Epithelial cell of proximal tubule (primary cell): ENCODE measurements around the gene COPA. TPM values are rescaled to one million over a fixed set of nuclear protein-coding genes. Genes with fewer than 3 reads are reported as not detected.
A peak's percentile ranks its signal among the peaks of the same experiment; 100 is the strongest.
"Not testable (repeated sequence)": the region's sequence is repeated elsewhere in the genome, so short reads cannot be mapped to it uniquely, and the experiment has no call there.

ENCODE experiments used
- DNase-seq: peaks from one replicate; pipeline ENCODE4 v3.0.0-alpha.2; 2011; ENCODE audit warnings: low read depth
- H3K4me3 ChIP-seq: 2 replicates; pipeline ENCODE4 v1.5.1; 2011; ENCODE audit warnings: low read depth, mild to moderate bottlenecking, low read length
- CTCF ChIP-seq: conservative IDR thresholded peaks from 2 replicates; pipeline ENCODE4 v1.5.1; 2012; ENCODE audit warnings: low read depth, mild to moderate bottlenecking, low read length
- total RNA-seq: library from RNA; depleted of rRNA; stranded (reverse); fragments of >200 nt; gene quantifications from 2 replicates; pipeline ENCODE4 v1.2.3, GENCODE V29; 2015

COPA gene
- total RNA-seq, 1 donor from 2014 or later: 89.7 TPM

GRCh38 chr1:160307118-160307791 lies 35.8 kb downstream of the COPA start:
- TF ChIP-seq CTCF: no peak
- no peak overlapping the region for H3K4me3 ChIP-seq
- no peak for DNase-seq

- no peak overlapping the region for H3K4me3 ChIP-seq
- no peak for TF ChIP-seq CTCF
- no peak for DNase-seq
These were observed 42.9 kb downstream of the COPA start for GRCh38 chr1:160300173-160300572.

- no peak for DNase-seq
- no peak for TF ChIP-seq CTCF
- no peak overlapping the region for H3K4me3 ChIP-seq
These were observed 47.0 kb downstream of the COPA start for GRCh38 chr1:160296036-160296435.

GRCh38 chr1:160293020-160293968 lies 49.8 kb downstream of the COPA start:
- TF ChIP-seq CTCF: no peak
- H3K4me3 ChIP-seq: no peak overlapping the region
- DNase-seq: no peak

DNA sequence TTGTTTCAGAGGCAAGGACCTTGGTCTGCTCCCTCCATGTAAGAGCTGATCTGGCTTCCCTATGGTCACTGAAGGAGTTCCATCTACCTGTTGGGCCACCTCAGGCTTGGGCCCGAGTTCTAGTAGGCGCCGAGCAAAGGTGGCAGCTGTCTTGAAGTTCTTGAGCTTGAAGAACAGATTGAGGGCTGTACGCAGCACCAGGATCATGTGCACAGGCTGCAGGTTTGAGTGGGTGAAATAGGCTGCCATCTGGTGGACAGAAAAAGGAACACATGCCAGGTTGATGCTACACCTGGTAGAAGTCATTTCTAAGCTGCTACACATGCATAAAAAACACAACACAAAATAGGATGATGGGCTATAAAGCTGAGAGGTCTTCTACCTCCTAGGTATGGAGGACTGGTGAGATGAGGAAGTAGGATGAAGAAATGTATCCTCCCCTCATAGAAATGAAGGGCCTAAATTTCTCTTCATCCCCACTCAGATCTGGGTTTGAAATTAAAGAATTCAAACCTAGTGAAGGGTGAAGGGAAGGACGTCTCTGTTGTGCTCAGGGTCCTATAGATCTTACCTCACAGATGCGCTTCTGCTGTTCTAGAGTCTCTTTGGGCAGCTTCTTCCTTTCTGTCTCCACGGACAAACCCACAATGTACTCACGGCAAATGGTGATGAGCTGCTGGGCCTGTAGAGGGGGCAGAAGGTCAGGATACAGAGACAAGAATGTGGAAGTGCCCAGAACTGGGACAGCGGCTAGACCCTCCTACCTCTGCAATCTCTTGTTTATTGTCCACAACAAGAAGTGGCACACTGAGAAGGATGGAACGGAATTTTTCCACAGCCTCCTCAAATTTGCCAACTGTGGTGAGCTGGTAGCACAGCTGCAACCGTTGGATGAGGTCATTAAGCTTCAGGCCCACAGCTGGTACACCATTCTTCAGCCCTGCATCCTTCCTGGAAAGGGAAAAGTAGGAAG lies 51.5 kb downstream of the COPA start:
- peak; percentile 79 for TF ChIP-seq CTCF
- DNase-seq: no peak
- H3K4me3 ChIP-seq: no peak overlapping the region

DNA sequence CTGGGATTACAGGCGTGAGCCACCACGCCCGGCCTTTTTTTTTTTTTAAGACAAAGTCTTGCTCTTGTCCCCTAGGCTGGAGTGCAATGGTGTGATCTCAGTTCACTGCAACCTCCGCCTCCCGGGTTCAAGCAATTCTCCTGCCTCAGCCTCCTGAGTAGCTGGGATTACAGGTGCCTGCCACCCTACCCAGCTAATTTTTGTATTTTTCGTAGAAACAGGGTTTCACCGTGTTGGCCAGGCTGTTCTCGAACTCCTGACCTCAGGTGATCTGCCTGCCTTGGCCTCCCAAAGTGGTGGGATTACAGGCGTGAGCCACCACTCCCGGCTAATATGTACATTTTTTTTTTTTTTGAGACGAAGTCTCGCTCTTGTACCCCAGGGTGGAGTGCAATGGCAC lies 55.3 kb downstream of the COPA start:
- not testable (repeated sequence) for H3K4me3 ChIP-seq, DNase-seq
